Glomerular visceral epithelial cell (primary cell): Measurements from ENCODE around the gene PACRG.
A peak's percentile ranks its signal among the peaks of the same experiment; 100 is the strongest.
"Not testable (repeated sequence)": the region's sequence is repeated elsewhere in the genome, so short reads cannot be mapped to it uniquely, and the experiment has no call there.

Source experiments
- DNase-seq: peaks from one replicate; pipeline ENCODE4 v3.0.0-alpha.2; 2016; ENCODE audit errors: extremely low spot score

The PACRG gene

GRCh38 chr6:163311830-163312229 lies 584.1 kb downstream of the PACRG start:
- DNase-seq, result peak; percentile 61

GRCh38 chr6:163313566-163313965 lies 585.8 kb downstream of the PACRG start:
- DNase-seq, result no peak

GRCh38 chr6:163313981-163314380 lies 586.2 kb downstream of the PACRG start:
- no peak for DNase-seq

- no peak for DNase-seq
Measured at GRCh38 chr6:163314791-163315470, 587.2 kb downstream of the PACRG start.

GRCh38 chr6:163316866-163317495 lies 589.2 kb downstream of the PACRG start:
- not testable (repeated sequence) for DNase-seq

- no peak for DNase-seq
Measured at GRCh38 chr6:163318071-163318786, 590.5 kb downstream of the PACRG start.

- no peak for DNase-seq
Measured at GRCh38 chr6:163319609-163320366, 592.0 kb downstream of the PACRG start.

- no peak for DNase-seq
Measured at GRCh38 chr6:163320402-163320801, 592.6 kb downstream of the PACRG start.

- no peak for DNase-seq
Measured at GRCh38 chr6:163320804-163321203, 593.0 kb downstream of the PACRG start.

GRCh38 chr6:163321717-163322116 lies 593.9 kb downstream of the PACRG start:
- DNase-seq, result no peak

GRCh38 chr6:163323274-163323673 lies 595.5 kb downstream of the PACRG start:
- DNase-seq, result no peak

- DNase-seq, result no peak
Measured at GRCh38 chr6:163323705-163324104, 595.9 kb downstream of the PACRG start.

GRCh38 chr6:163324326-163324687 lies 596.5 kb downstream of the PACRG start:
- DNase-seq, result no peak

GRCh38 chr6:163324688-163325389 lies 597.1 kb downstream of the PACRG start:
- DNase-seq, result peak; percentile 75

GRCh38 chr6:163325390-163325784 lies 597.6 kb downstream of the PACRG start:
- no peak for DNase-seq

GRCh38 chr6:163327165-163327880 lies 599.5 kb downstream of the PACRG start:
- no peak for DNase-seq

GRCh38 chr6:163327921-163328320 lies 600.1 kb downstream of the PACRG start:
- DNase-seq, result peak; percentile 25

- no peak for DNase-seq
Measured at GRCh38 chr6:163328411-163328810, 600.6 kb downstream of the PACRG start.

GRCh38 chr6:163329991-163330390 lies 602.2 kb downstream of the PACRG start:
- DNase-seq, result peak; percentile 16

- no peak for DNase-seq
Measured at GRCh38 chr6:163331245-163331644, 603.5 kb downstream of the PACRG start.

- no peak for DNase-seq
Measured at GRCh38 chr6:163332575-163332974, 604.8 kb downstream of the PACRG start.
